Chondrocyte (in vitro differentiated cells): ENCODE results near the gene NKIRAS2. TPM values are rescaled to one million over a fixed set of nuclear protein-coding genes. Genes with fewer than 3 reads are reported as not detected.

Experiments
- DNase-seq: peaks from one replicate; pipeline ENCODE4 v3.0.0; 2021; ENCODE audit warnings: mixed read lengths, low spot score
- H3K27ac Mint-ChIP-seq: one replicate; pipeline ENCODE4 v1.8.0; 2021; ENCODE audit warnings: mild to moderate bottlenecking, moderate library complexity, mixed read lengths; ENCODE audit not compliant: unreplicated experiment
- H3K27me3 Mint-ChIP-seq: 2 replicates; pipeline ENCODE4 v1.8.0; 2021; ENCODE audit warnings: low read depth, mixed read lengths
- H3K36me3 Mint-ChIP-seq: 2 replicates; pipeline ENCODE4 v1.8.0; 2021; ENCODE audit warnings: low read depth, mixed read lengths
- H3K4me1 Mint-ChIP-seq: 2 replicates; pipeline ENCODE4 v1.8.0; 2021; ENCODE audit warnings: low read depth, mild to moderate bottlenecking, mixed read lengths
- H3K4me3 Mint-ChIP-seq: one replicate; pipeline ENCODE4 v1.8.0; 2021; ENCODE audit warnings: mild to moderate bottlenecking, moderate library complexity, mixed read lengths; ENCODE audit not compliant: unreplicated experiment
- H3K9me3 Mint-ChIP-seq: 2 replicates; pipeline ENCODE4 v1.8.0; 2021; ENCODE audit warnings: low read depth, mixed read lengths
- CTCF ChIP-seq: fragments of 200-600 bp; sonication (generic); IDR thresholded peaks from 2 replicates; pipeline ENCODE4 v1.5.0; 2021; ENCODE audit warnings: antibody characterized with exemption, mild to moderate bottlenecking, moderate library complexity
- long read RNA-seq: library from polyadenylated mRNA; stranded (forward); transcript quantifications from one replicate; pipeline ENCODE4 v2.0.0, GENCODE V29; 2021
- total RNA-seq: library from RNA; stranded (reverse); gene quantifications from 3 replicates; pipeline ENCODE4 v1.2.1, GENCODE V29; 2021

NKIRAS2 gene
- 54.7 to 57.0 TPM (median 56.9 TPM) in 3 replicates for total RNA-seq
- long read RNA-seq, full-length matches to known transcripts, result 96 of 109 reads
- long read RNA-seq, partial matches to known transcripts, result 1 of 109 reads
- long read RNA-seq, other reads (novel, unspliced or antisense), result 12 of 109 reads

- no peaks in the 10 kb centered on the region for H3K9me3 Mint-ChIP-seq
- no peaks in the 10 kb centered on the region for H3K27me3 Mint-ChIP-seq
- H3K27ac Mint-ChIP-seq, result peak within 1 kb of the TSS; percentile 86
- TF ChIP-seq CTCF, result peak; percentile 88
- H3K4me3 Mint-ChIP-seq, result peak within 1 kb of the TSS; percentile 88
- peaks cover 5% of the 10 kb centered on the region for H3K36me3 Mint-ChIP-seq
- peaks cover 64% of the 10 kb centered on the region for H3K4me1 Mint-ChIP-seq
- peak; percentile 98 for DNase-seq
These were observed at the start of gene NKIRAS2 for GRCh38 chr17:42019509-42020404. Gene NKIRAS2 (plus strand): TSS chr17:42020090. CDS start chr17:42021578, 1,488 bp downstream.

GRCh38 chr17:41970901-41971331, 49.0 kb upstream of the NKIRAS2 start:
- Mint-ChIP-seq H3K9me3 (no peaks in the 10 kb centered on the region), H3K4me1 (peaks cover 40% of the 10 kb centered on the region), H3K27me3 (no peaks in the 10 kb centered on the region), H3K4me3 (no peak overlapping the region), H3K27ac (peak overlapping the region; percentile 32), H3K36me3 (peaks cover 16% of the 10 kb centered on the region)
- no peak for TF ChIP-seq CTCF
- peak; percentile 20 for DNase-seq

- peak; percentile 68 for DNase-seq
- H3K27ac Mint-ChIP-seq, result peak overlapping the region; percentile 5
- no peak for TF ChIP-seq CTCF
- no peaks in the 10 kb centered on the region for H3K9me3 Mint-ChIP-seq
- peaks cover 22% of the 10 kb centered on the region for H3K36me3 Mint-ChIP-seq
- peaks cover 37% of the 10 kb centered on the region for H3K4me1 Mint-ChIP-seq
- H3K4me3 Mint-ChIP-seq, result no peak overlapping the region
- H3K27me3 Mint-ChIP-seq, result no peaks in the 10 kb centered on the region
These were observed 48.0 kb upstream of the NKIRAS2 start for GRCh38 chr17:41971721-41972523.

GRCh38 chr17:41972571-41973407, 47.1 kb upstream of the NKIRAS2 start:
- Mint-ChIP-seq H3K27me3 (no peaks in the 10 kb centered on the region), H3K4me1 (peaks cover 31% of the 10 kb centered on the region), H3K4me3 (no peak overlapping the region), H3K36me3 (peaks cover 24% of the 10 kb centered on the region), H3K9me3 (no peaks in the 10 kb centered on the region), H3K27ac (peak overlapping the region; percentile 54)
- no peak for TF ChIP-seq CTCF
- DNase-seq, result peak; percentile 65
